ENCODE data around the gene COL21A1. TPM values are rescaled to one million over a fixed set of nuclear protein-coding genes. Genes with fewer than 3 reads are reported as not detected.

Gene COL21A1
- total and polyA plus RNA-seq, 2 of the 13 experiments (the other 11 are each of a cell fraction or from before 2014, with no cell fraction given), result 0.13 TPM; not detected in 1

- no peak for TF ChIP-seq EZH2 (conservative IDR thresholded peaks at IDR 0.05; ENCODE audit: low read depth, low read length)
- TF ChIP-seq ZNF468 (CRISPR knock-in tag; IDR thresholded peaks at IDR 0.05), result no peak
- no peak for TF ChIP-seq FOXA1 (IDR thresholded peaks at IDR 0.05)
- TF ChIP-seq FOXA1 (CRISPR knock-in tag; IDR thresholded peaks at IDR 0.05), result no peak
- TF ChIP-seq, protein P1, sequence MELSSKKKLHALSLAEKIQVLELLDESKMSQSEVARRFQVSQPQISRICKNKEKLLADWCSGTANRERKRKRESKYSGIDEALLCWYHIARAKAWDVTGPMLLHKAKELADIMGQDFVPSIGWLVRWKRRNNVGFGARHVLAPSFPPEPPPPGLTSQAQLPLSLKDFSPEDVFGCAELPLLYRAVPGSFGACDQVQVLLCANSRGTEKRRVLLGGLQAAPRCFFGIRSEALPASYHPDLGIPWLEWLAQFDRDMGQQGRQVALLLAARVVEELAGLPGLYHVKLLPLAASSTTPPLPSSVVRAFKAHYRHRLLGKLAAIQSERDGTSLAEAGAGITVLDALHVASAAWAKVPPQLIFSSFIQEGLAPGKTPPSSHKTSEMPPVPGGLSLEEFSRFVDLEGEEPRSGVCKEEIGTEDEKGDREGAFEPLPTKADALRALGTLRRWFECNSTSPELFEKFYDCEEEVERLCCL (CRISPR knock-in tag; IDR thresholded peaks at IDR 0.05; ENCODE audit: borderline replicate concordance), result no peak
- TF ChIP-seq ZNF569 (CRISPR knock-in tag; IDR thresholded peaks at IDR 0.05; ENCODE audit: borderline replicate concordance), result no peak
- no peak for TF ChIP-seq FOXP4 (CRISPR knock-in tag; IDR thresholded peaks at IDR 0.05)
Measured at GRCh38 chr6:56073761-56074160, 173.6 kb downstream of the COL21A1 start (continued).

DNA sequence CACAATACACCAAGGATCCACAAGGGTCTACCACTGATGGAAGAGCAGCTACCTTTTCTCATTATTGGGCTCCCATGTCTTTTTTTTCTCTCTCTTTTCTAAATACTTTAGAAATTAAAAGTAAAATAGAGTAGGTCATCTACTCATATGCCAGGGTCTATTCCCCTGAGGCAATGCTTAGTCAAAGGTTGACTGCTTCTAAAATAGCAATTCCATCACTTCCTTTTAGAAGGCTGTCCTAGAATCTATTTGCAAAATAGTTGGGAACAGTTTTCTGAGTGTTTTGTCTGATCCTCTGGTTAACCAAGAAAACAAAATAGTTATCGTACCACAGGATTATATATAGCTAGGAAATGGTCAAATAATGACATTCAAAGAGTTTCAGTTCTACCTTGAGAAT, 174.1 kb downstream of the COL21A1 start:
- in situ Hi-C loops (cut with HindIII; ENCODE audit: extremely low pct_ligation_motif_present, low pct_unique_long_range_greater_than_20kb), result no loop called here
- no peak overlapping the region for H3K4me3 ChIP-seq (replicated peaks in 1 of 3; ENCODE audit: insufficient read depth in 1 of 3, low read depth in 2 of 3, low read length in 3 of 3)
- ChIA-PET POLR2A (no interaction called here), CTCF (ENCODE audit: low intra/inter-chr PET ratio, low total read pairs) (no interaction called here)
- no peak overlapping the region for H3K4me2 ChIP-seq (ENCODE audit: low read depth, low read length)
- no peaks in the 10 kb centered on the region for H3K36me3 ChIP-seq (replicated peaks in 1 of 2; ENCODE audit: control insufficient read depth in 1 of 2, insufficient read depth in 2 of 2, low read length in 2 of 2)
- H3K27me3 ChIP-seq (ENCODE audit: control insufficient read depth in 1 of 2, insufficient read depth in 2 of 2, low read length in 2 of 2), result no peaks in the 10 kb centered on the region
- no TSS peak for BruUV-seq (replicated peaks)
- 27% methylated on average over 1 of the region's 1 CpG for WGBS (ENCODE audit: low lambda C conversion rate)
- no peaks in the 10 kb centered on the region for H3K9me3 ChIP-seq (ENCODE audit: low read length)
- intact Hi-C loops (cut with micrococcal nuclease; ENCODE audit: unreplicated experiment), result no loop called here
- FAIRE-seq (no peak), ATAC-seq (no peak), DNase-seq (ENCODE audit: low spot score) (no peak)
- no peak overlapping the region for H3K9ac ChIP-seq (ENCODE audit: insufficient read depth, low read depth, low read length)
- no peak for TF ChIP-seq NKX3-1 (CRISPR knock-in tag; IDR thresholded peaks at IDR 0.05)
- TF ChIP-seq SMARCE1 (IDR thresholded peaks at IDR 0.05; ENCODE audit: borderline replicate concordance), result no peak
- no peak for TF ChIP-seq CEBPB (IDR thresholded peaks at IDR 0.05; ENCODE audit: borderline replicate concordance, low read depth, low read length)
- TF ChIP-seq ISX (CRISPR knock-in tag; conservative IDR thresholded peaks at IDR 0.05), result no peak
- TF ChIP-seq RAD21 (CRISPR knock-in tag; IDR thresholded peaks at IDR 0.05), result no peak
- no peak for TF ChIP-seq MIER3 (CRISPR knock-in tag; IDR thresholded peaks at IDR 0.05; ENCODE audit: borderline replicate concordance)
- TF ChIP-seq ZNF503 (CRISPR knock-in tag; IDR thresholded peaks at IDR 0.05), result no peak
- TF ChIP-seq CSRNP2 (CRISPR knock-in tag; conservative IDR thresholded peaks at IDR 0.05; ENCODE audit: low read depth), result no peak
- TF ChIP-seq RFXAP (CRISPR knock-in tag; IDR thresholded peaks at IDR 0.05; ENCODE audit: borderline replicate concordance), result no peak
- H4K20me1 ChIP-seq (ENCODE audit: insufficient read depth, low read length), result no peaks in the 10 kb centered on the region
- no peak overlapping the region for H3K27ac ChIP-seq (ENCODE audit: extremely low read length, insufficient read depth, low read length)
- H3K4me1 ChIP-seq (ENCODE audit: insufficient read depth, low read length), result no peaks in the 10 kb centered on the region
- H2AFZ ChIP-seq (ENCODE audit: low read length), result no peak overlapping the region
- H3K79me2 ChIP-seq (ENCODE audit: insufficient read depth, low read length), result no peaks in the 10 kb centered on the region

Measured in HepG2 (cell line).